Renal cortical epithelial cell (primary cell): ENCODE results near the gene ACAP1. TPM values are rescaled to one million over a fixed set of nuclear protein-coding genes. Genes with fewer than 3 reads are reported as not detected.

Experiments
- DNase-seq: peaks from one replicate; pipeline ENCODE4 v3.0.0-alpha.2; 2011; ENCODE audit warnings: low read depth
- total RNA-seq: library from RNA; depleted of rRNA; stranded (reverse); fragments of >200 nt; gene quantifications from 2 replicates; pipeline ENCODE4 v1.2.3, GENCODE V29; 2014

ACAP1 gene
- total RNA-seq, 1 donor from 2014 or later, result 0.20 TPM

GRCh38 chr17:7311110-7311705 lies 25.1 kb upstream of the ACAP1 start:
- no peak for DNase-seq

- no peak for DNase-seq
Observed at GRCh38 chr17:7312432-7313087, 23.8 kb upstream of the ACAP1 start.

GRCh38 chr17:7313088-7313889 lies 23.0 kb upstream of the ACAP1 start:
- DNase-seq, result no peak

GRCh38 chr17:7313890-7314718 lies 22.2 kb upstream of the ACAP1 start:
- DNase-seq, result no peak

GRCh38 chr17:7314719-7315569 lies 21.4 kb upstream of the ACAP1 start, which contains the start of gene GPS2:
GPS2 (minus strand) TSS chr17:7315360; CDS start chr17:7315052, 308 bp downstream.
- DNase-seq, result peak; percentile 51

GRCh38 chr17:7315570-7316235 lies 20.6 kb upstream of the ACAP1 start:
- DNase-seq, result no peak

GRCh38 chr17:7317161-7317803 lies 19.0 kb upstream of the ACAP1 start:
- no peak for DNase-seq

- no peak for DNase-seq
Observed at GRCh38 chr17:7318121-7318860, 18.0 kb upstream of the ACAP1 start.

GRCh38 chr17:7321466-7321865 lies 14.9 kb upstream of the ACAP1 start:
- no peak for DNase-seq

- DNase-seq, result no peak
Observed at GRCh38 chr17:7322520-7323194, 13.7 kb upstream of the ACAP1 start.

GRCh38 chr17:7323731-7324437 lies 12.4 kb upstream of the ACAP1 start:
- no peak for DNase-seq

GRCh38 chr17:7324438-7324779 lies 11.9 kb upstream of the ACAP1 start:
- no peak for DNase-seq

GRCh38 chr17:7325031-7325528 lies 11.2 kb upstream of the ACAP1 start:
- no peak for DNase-seq

- DNase-seq, result no peak
Observed at GRCh38 chr17:7326186-7326585, 10.1 kb upstream of the ACAP1 start.

GRCh38 chr17:7327056-7327455 lies 9.3 kb upstream of the ACAP1 start:
- no peak for DNase-seq

GRCh38 chr17:7327501-7327900 lies 8.8 kb upstream of the ACAP1 start:
- DNase-seq, result no peak

GRCh38 chr17:7328009-7328408 lies 8.3 kb upstream of the ACAP1 start:
- DNase-seq, result no peak

- DNase-seq, result no peak
Observed at GRCh38 chr17:7328840-7329373, 7.4 kb upstream of the ACAP1 start, which contains the start of gene NEURL4. NEURL4 (minus strand) TSS chr17:7329335; CDS start chr17:7329312, 23 bp downstream.
